Measurements from ENCODE around the gene SLC11A1. TPM values are rescaled to one million over a fixed set of nuclear protein-coding genes. Genes with fewer than 3 reads are reported as not detected.

The SLC11A1 gene
- total RNA-seq, 1 donor = 0.43 TPM

- H3K4me3 ChIP-seq (ENCODE audit: low read depth, low read length) = no peak overlapping the region
- DNase-seq (ENCODE audit: low read depth) = no peak
- TF ChIP-seq CTCF (IDR thresholded peaks at IDR 0.05; ENCODE audit: insufficient read depth, low read depth, low read length) = no peak
These were observed 1.9 kb downstream of the SLC11A1 start for GRCh38 chr2:218383892-218384519.

GRCh38 chr2:218384975-218385374 lies 2.9 kb downstream of the SLC11A1 start:
- no peak for DNase-seq (ENCODE audit: low read depth)
- TF ChIP-seq CTCF (IDR thresholded peaks at IDR 0.05; ENCODE audit: insufficient read depth, low read depth, low read length) = no peak
- no peak overlapping the region for H3K4me3 ChIP-seq (ENCODE audit: low read depth, low read length)

GRCh38 chr2:218386505-218387368 lies 4.7 kb downstream of the SLC11A1 start:
- no peak for TF ChIP-seq CTCF (IDR thresholded peaks at IDR 0.05; ENCODE audit: insufficient read depth, low read depth, low read length)
- DNase-seq (ENCODE audit: low read depth) = no peak
- no peak overlapping the region for H3K4me3 ChIP-seq (ENCODE audit: low read depth, low read length)

- peak overlapping the region; percentile 44 for H3K4me3 ChIP-seq (ENCODE audit: low read depth, low read length)
- TF ChIP-seq CTCF (IDR thresholded peaks at IDR 0.05; ENCODE audit: insufficient read depth, low read depth, low read length) = no peak
- DNase-seq (ENCODE audit: low read depth) = peak; percentile 88
These were observed 5.5 kb downstream of the SLC11A1 start for GRCh38 chr2:218387369-218388194.

GRCh38 chr2:218389333-218390150 lies 7.5 kb downstream of the SLC11A1 start:
- no peak for TF ChIP-seq CTCF (IDR thresholded peaks at IDR 0.05; ENCODE audit: insufficient read depth, low read depth, low read length)
- no peak for DNase-seq (ENCODE audit: low read depth)

GRCh38 chr2:218391202-218391601 lies 9.1 kb downstream of the SLC11A1 start:
- DNase-seq (ENCODE audit: low read depth) = no peak
- H3K4me3 ChIP-seq (ENCODE audit: low read depth, low read length) = no peak overlapping the region
- no peak for TF ChIP-seq CTCF (IDR thresholded peaks at IDR 0.05; ENCODE audit: insufficient read depth, low read depth, low read length)

More at GRCh38 chr2:218389333-218390150, 7.5 kb downstream of the SLC11A1 start:
- no peak overlapping the region for H3K4me3 ChIP-seq (ENCODE audit: low read depth, low read length)
